ENCODE measurements around the gene POU3F4.

POU3F4 gene

DNA sequence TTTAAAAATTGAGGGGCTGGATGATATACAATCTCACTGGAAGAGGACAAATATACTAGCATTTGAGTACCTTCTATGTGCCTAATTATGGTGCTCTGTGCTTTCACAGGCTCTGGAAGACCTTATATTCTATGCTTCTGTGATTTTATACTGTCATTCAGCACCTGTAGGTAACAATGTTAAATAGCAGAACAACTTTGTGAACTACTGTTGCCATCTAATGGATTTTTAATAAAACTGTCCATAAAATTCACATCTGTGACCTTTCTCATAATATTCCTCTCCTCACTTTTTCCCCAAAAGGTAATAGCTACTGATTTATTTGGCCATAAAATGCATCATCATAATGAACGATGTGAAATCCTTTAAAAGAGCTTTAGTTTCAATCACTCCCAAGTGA is 21.9 kb downstream of the POU3F4 start:
- DNase-seq (ENCODE audit: low read depth): no peak
- no peak for TF ChIP-seq CTCF (conservative IDR thresholded peaks at IDR 0.05; ENCODE audit: low read length)
- no peak overlapping the region for H3K4me3 ChIP-seq (ENCODE audit: low read length)

GRCh38 chrX:83535417-83536196 is 27.5 kb downstream of the POU3F4 start:
- no peak for TF ChIP-seq CTCF (conservative IDR thresholded peaks at IDR 0.05; ENCODE audit: low read length)
- no peak overlapping the region for H3K4me3 ChIP-seq (ENCODE audit: low read length)
- no peak for DNase-seq (ENCODE audit: low read depth)

All from AG10803 (cell line).